IMR-90 (cell line): ENCODE data around the gene ASCL5. TPM values are rescaled to one million over a fixed set of nuclear protein-coding genes. Genes with fewer than 3 reads are reported as not detected.

Source experiments
- ATAC-seq: fragments of 200-7000 bp; cut with Tn5 transposase; 2 replicates; pipeline ENCODE4 v1.9.1; 2020; ENCODE audit warnings: low read depth, mild to moderate bottlenecking, moderate library complexity
- BruUV-seq: library from RNA; stranded (reverse); fragments of 400-500 nt; replicated peaks from 2 replicates; lab custom pipeline; 2021; lab: Mats Ljungman, UMichigan
- CTCF ChIA-PET: fragments of 300-600 bp; formaldehyde crosslinking; extraction: SDS; loops from one replicate; lab custom pipeline; 2021; ENCODE audit warnings: antibody characterized with exemption; lab: Yijun Ruan, JAX
- POLR2A ChIA-PET: fragments of 300-600 bp; sonication (Branson Sonifier 250); formaldehyde crosslinking; loops from one replicate; lab custom pipeline; 2022; ENCODE audit warnings: antibody characterized with exemption; ENCODE audit not compliant: unreplicated experiment; lab: Charles Lee
- DNase-seq: peaks from one replicate; pipeline ENCODE4 v3.0.0; 2013
- H2AFZ ChIP-seq: replicated peaks from 2 replicates; pipeline ENCODE3; 2013; ENCODE audit warnings: low read length, mild to moderate bottlenecking; ENCODE audit not compliant: poor library complexity
- H2AK5ac ChIP-seq: 2 replicates; pipeline ENCODE4 v1.6.1; 2013; ENCODE audit warnings: low read depth, low read length, inconsistent platforms
- H2AK9ac ChIP-seq: replicated peaks from 2 replicates; pipeline ENCODE3; 2013; ENCODE audit warnings: mild to moderate bottlenecking, low read depth, low read length, moderate library complexity; ENCODE audit not compliant: poor library complexity
- H2BK120ac ChIP-seq: 2 replicates; pipeline ENCODE4 v1.6.1; 2013; ENCODE audit warnings: low read depth, low read length, inconsistent platforms
- H2BK15ac ChIP-seq: 3 replicates; pipeline ENCODE4 v1.6.1; 2013; ENCODE audit warnings: low read depth, low read length, inconsistent platforms
- H2BK20ac ChIP-seq: 2 replicates; pipeline ENCODE4 v1.6.1; 2013; ENCODE audit warnings: low read depth, mild to moderate bottlenecking, inconsistent platforms, low read length, moderate library complexity
- H2BK5ac ChIP-seq: 2 replicates; pipeline ENCODE4 v1.6.1; 2013; ENCODE audit warnings: mild to moderate bottlenecking, low read depth, low read length, inconsistent platforms; ENCODE audit not compliant: poor library complexity, severe bottlenecking
- H3K14ac ChIP-seq: replicated peaks from 2 replicates; pipeline ENCODE4 v1.6.1; 2013; ENCODE audit warnings: low read depth, low read length, inconsistent platforms
- H3K18ac ChIP-seq: 2 replicates; pipeline ENCODE4 v1.6.1; 2013; ENCODE audit warnings: low read depth, low read length, control low read depth
- H3K23ac ChIP-seq: 2 replicates; pipeline ENCODE4 v1.6.1; 2013; ENCODE audit warnings: low read depth, low read length, inconsistent platforms
- H3K27ac ChIP-seq: 2 replicates; pipeline ENCODE4 v1.5.1; 2013; ENCODE audit warnings: mild to moderate bottlenecking, control low read depth, low read length; ENCODE audit not compliant: insufficient read depth
- H3K27me3 ChIP-seq: 2 replicates; pipeline ENCODE4 v1.6.1; 2013; ENCODE audit warnings: low read length; ENCODE audit not compliant: control insufficient read depth, insufficient read depth
- H3K36me3 ChIP-seq: 2 replicates; pipeline ENCODE4 v1.6.1; 2013; ENCODE audit warnings: low read length, mixed read lengths; ENCODE audit not compliant: control insufficient read depth, insufficient read depth
- H3K4ac ChIP-seq: 2 replicates; pipeline ENCODE4 v1.6.1; 2013; ENCODE audit warnings: low read depth, low read length, inconsistent platforms
- H3K4me1 ChIP-seq: 2 replicates; pipeline ENCODE4 v1.6.1; 2013; ENCODE audit warnings: low read length, mixed read lengths; ENCODE audit not compliant: control insufficient read depth, insufficient read depth
- H3K4me2 ChIP-seq: 2 replicates; pipeline ENCODE4 v1.6.1; 2013; ENCODE audit warnings: low read depth, mild to moderate bottlenecking, control low read depth, low read length, moderate library complexity
- H3K4me3 ChIP-seq: 2 replicates; pipeline ENCODE4 v1.5.1; 2013; ENCODE audit warnings: low read depth, mild to moderate bottlenecking, control low read depth, low read length, moderate library complexity; ENCODE audit not compliant: insufficient read depth
- H3K56ac ChIP-seq: 2 replicates; pipeline ENCODE4 v1.6.1; 2013; ENCODE audit warnings: low read length, inconsistent platforms; ENCODE audit not compliant: insufficient read depth; ENCODE audit errors: extremely low read depth
- H3K79me1 ChIP-seq, 2 experiments: 2 replicates each; pipeline ENCODE4 v1.6.1; 2013; ENCODE audit warnings: low read length in 2 of 2, inconsistent platforms in 1 of 2, low read depth in 1 of 2
- H3K9ac ChIP-seq: 2 replicates; pipeline ENCODE4 v1.6.1; 2013; ENCODE audit warnings: low read depth, low read length, control low read depth
- H3K9me1 ChIP-seq: 2 replicates; pipeline ENCODE4 v1.6.1; 2013; ENCODE audit warnings: low read length, inconsistent platforms; ENCODE audit not compliant: insufficient read depth
- H3K9me3 ChIP-seq: 2 replicates; pipeline ENCODE4 v1.6.1; 2013; ENCODE audit warnings: low read length; ENCODE audit not compliant: control insufficient read depth, insufficient read depth
- H4K20me1 ChIP-seq: 2 replicates; pipeline ENCODE4 v1.6.1; 2013; ENCODE audit warnings: low read length, inconsistent platforms; ENCODE audit not compliant: insufficient read depth
- H4K5ac ChIP-seq: 2 replicates; pipeline ENCODE4 v1.6.1; 2013; ENCODE audit warnings: mild to moderate bottlenecking, low read depth, low read length, control low read depth
- H4K8ac ChIP-seq, 2 experiments: 2 replicates each; pipeline ENCODE4 v1.6.1; 2013; ENCODE audit warnings: low read depth in 2 of 2, low read length in 2 of 2, control low read depth in 1 of 2, inconsistent platforms in 1 of 2
- H4K91ac ChIP-seq: 2 replicates; pipeline ENCODE4 v1.6.1; 2013; ENCODE audit warnings: low read depth, low read length, inconsistent platforms; ENCODE audit not compliant: insufficient read depth
- CEBPB ChIP-seq: IDR thresholded peaks from 2 replicates; pipeline ENCODE4 v1.6.1; 2012; ENCODE audit warnings: low read depth, low read length, improper control_type of control experiment
- CHD1 ChIP-seq: IDR thresholded peaks from 2 replicates; pipeline ENCODE4 v1.6.1; 2012; ENCODE audit warnings: low read depth, low read length, improper control_type of control experiment
- ELK1 ChIP-seq: fragments of 150-350 bp; IDR thresholded peaks from 2 replicates; pipeline ENCODE4 v1.6.1; 2016; ENCODE audit warnings: low read depth, mild to moderate bottlenecking, low read length, moderate library complexity, borderline replicate concordance
- MAFK ChIP-seq: IDR thresholded peaks from 2 replicates; pipeline ENCODE4 v1.6.1; 2012; ENCODE audit warnings: low read depth, low read length, improper control_type of control experiment
- MAZ ChIP-seq: IDR thresholded peaks from 2 replicates; pipeline ENCODE4 v1.6.1; 2012; ENCODE audit warnings: low read depth, mild to moderate bottlenecking, low read length, improper control_type of control experiment, moderate library complexity, borderline replicate concordance
- NFE2L2 ChIP-seq: fragments of 150-350 bp; IDR thresholded peaks from 2 replicates; pipeline ENCODE4 v1.6.1; 2016; ENCODE audit warnings: low read depth, mild to moderate bottlenecking, low read length
- POLR2A ChIP-seq: IDR thresholded peaks from 2 replicates; pipeline ENCODE4 v1.6.1; 2012; ENCODE audit warnings: mild to moderate bottlenecking, low read depth, low read length
- RAD21 ChIP-seq: IDR thresholded peaks from 2 replicates; pipeline ENCODE4 v1.6.1; 2012; ENCODE audit warnings: low read length, improper control_type of control experiment
- RFX5 ChIP-seq: IDR thresholded peaks from 2 replicates; pipeline ENCODE4 v1.8.0; 2012; ENCODE audit warnings: low read depth, mild to moderate bottlenecking, low read length, moderate library complexity
- WGBS, 2 experiments: methylation state at CpG; one replicate each; pipeline versions ENCODE4 v1.1.5 to v1.1.7; 2013; ENCODE audit warnings: missing lambda C conversion rate in 2 of 2; ENCODE audit not compliant: insufficient read length in 1 of 2; ENCODE audit errors: extremely low coverage in 2 of 2; 5-methylcytosine and 5-hydroxymethylcytosine counted together
- dilution Hi-C: fragments of 300-500 bp; cut with HindIII; formaldehyde crosslinking; loops from one replicate; pipeline ENCODE4 v1.14.3; 2018; ENCODE audit warnings: low sequenced_read_pairs; ENCODE audit not compliant: unreplicated experiment
- in situ Hi-C: fragments of 300-500 bp; cut with MboI; formaldehyde crosslinking; loops from 3 replicates; pipeline ENCODE4 v1.14.3; 2019; ENCODE audit warnings: low sequenced_read_pairs, inconsistent platforms, mixed read lengths
- intact Hi-C: fragments of 100-400 bp; cut with micrococcal nuclease; formaldehyde crosslinking; loops from 2 replicates; pipeline ENCODE4 v1.10.0; 2022
- polyA plus RNA-seq, 3 experiments: library from polyadenylated mRNA; depleted of rRNA; stranded (reverse); fragments of >200 nt; gene quantifications; 2 replicates each; pipeline ENCODE4 v1.2.3, GENCODE V29; 2012; ENCODE audit warnings: low replicate concordance in 1 of 3
- total RNA-seq: library from RNA; depleted of rRNA; stranded (reverse); fragments of >200 nt; gene quantifications from 2 replicates; pipeline ENCODE4 v1.2.3, GENCODE V29; 2012
- TF ChIP-seq, protein P1 (sequence below): conservative IDR thresholded peaks from 2 replicates; pipeline ENCODE4 v1.5.1; 2012; ENCODE audit warnings: mild to moderate bottlenecking, low read depth, low read length, improper control_type of control experiment
- TF ChIP-seq, protein P2 (sequence below): fragments of 150-350 bp; IDR thresholded peaks from 2 replicates; pipeline ENCODE4 v1.6.1; 2017; ENCODE audit warnings: mild to moderate bottlenecking, antibody characterized with exemption, low read length, low read depth

ASCL5 gene
- total and polyA plus RNA-seq, 2 of the 4 experiments (the other 2 are of a cell fraction): not detected

DNA sequence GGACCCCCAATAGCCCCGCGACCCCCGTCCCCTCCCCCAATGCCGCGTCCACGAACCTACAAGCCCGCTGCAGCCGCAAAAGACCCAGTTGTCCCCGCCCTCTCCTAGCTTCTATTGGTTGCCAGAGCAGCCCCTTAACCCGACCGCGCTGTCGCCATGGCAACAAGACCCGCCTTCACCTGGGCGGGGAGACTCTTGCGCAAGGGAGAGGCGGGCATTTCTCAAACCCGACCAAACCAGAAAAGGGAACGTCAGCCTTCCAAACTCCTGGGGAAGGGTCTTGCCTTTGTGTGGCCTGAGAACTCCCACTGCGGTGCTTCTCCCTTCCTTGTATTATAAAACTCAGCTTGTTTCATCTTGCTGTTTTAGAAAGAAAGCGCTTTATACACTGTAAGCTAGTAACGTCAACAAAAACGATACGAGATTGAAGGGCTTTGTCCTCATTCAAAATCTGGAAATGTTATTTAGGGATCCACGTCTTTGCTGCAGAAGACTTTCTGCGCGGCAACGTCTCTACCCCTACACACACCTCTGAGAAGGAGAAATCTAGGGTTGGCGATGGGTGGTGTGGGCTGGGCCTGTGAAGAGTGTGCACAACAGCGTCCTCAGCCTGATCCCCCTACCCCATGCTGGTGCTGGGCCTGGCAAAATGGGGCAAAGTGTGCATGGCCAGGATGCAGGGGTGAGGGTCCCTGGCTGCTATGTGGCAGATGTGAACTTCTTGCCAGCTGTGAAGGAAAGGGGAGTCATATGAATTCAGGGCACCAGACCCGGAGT, 27.6 kb upstream of the ASCL5 start, which contains the start of gene TMEM9:
Gene TMEM9, minus strand, starts transcription at position 86 of the 777 bp plus-strand sequence. CDS start 551 bp downstream, outside the sequence.
- peak within 1 kb of the TSS; percentile 95 for H2AFZ ChIP-seq
- 0 out of 2 replicates have a peak within 1 kb of the TSS, but pooled peaks have one; percentile 34 for H3K56ac ChIP-seq
- peak within 1 kb of the TSS; percentile 69 for H3K4me3 ChIP-seq
- H4K5ac ChIP-seq: peak within 1 kb of the TSS; percentile 89
- dilution Hi-C loops: no loop called here
- peak within 1 kb of the TSS; percentile 67 for H4K91ac ChIP-seq
- H3K18ac ChIP-seq: peak within 1 kb of the TSS; percentile 67
- H2BK5ac ChIP-seq: peak within 1 kb of the TSS; percentile 38
- no TSS peak for BruUV-seq
- ATAC-seq (peak; percentile 98), DNase-seq (peak; percentile 91)
- H3K4ac ChIP-seq: peak within 1 kb of the TSS; percentile 75
- H3K36me3 ChIP-seq: peaks cover 15% of the 10 kb centered on the region
- H3K23ac ChIP-seq: peak within 1 kb of the TSS; percentile 35
- H3K79me1 ChIP-seq: peaks cover 15 to 26% of the 10 kb centered on the region in 2 experiments; a peak in 3 of 4 replicates
- no peak for TF ChIP-seq CHD1
- no peak for TF ChIP-seq MAFK
- peak; percentile 100 for TF ChIP-seq CEBPB
- TF ChIP-seq NFE2L2: no peak
- TF ChIP-seq, protein P1, sequence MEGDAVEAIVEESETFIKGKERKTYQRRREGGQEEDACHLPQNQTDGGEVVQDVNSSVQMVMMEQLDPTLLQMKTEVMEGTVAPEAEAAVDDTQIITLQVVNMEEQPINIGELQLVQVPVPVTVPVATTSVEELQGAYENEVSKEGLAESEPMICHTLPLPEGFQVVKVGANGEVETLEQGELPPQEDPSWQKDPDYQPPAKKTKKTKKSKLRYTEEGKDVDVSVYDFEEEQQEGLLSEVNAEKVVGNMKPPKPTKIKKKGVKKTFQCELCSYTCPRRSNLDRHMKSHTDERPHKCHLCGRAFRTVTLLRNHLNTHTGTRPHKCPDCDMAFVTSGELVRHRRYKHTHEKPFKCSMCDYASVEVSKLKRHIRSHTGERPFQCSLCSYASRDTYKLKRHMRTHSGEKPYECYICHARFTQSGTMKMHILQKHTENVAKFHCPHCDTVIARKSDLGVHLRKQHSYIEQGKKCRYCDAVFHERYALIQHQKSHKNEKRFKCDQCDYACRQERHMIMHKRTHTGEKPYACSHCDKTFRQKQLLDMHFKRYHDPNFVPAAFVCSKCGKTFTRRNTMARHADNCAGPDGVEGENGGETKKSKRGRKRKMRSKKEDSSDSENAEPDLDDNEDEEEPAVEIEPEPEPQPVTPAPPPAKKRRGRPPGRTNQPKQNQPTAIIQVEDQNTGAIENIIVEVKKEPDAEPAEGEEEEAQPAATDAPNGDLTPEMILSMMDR: no peak
- TF ChIP-seq ELK1: no peak
- TF ChIP-seq RFX5: no peak
- TF ChIP-seq POLR2A: no peak; the same call in 1 of the 2 replicates
- TF ChIP-seq, protein P2, sequence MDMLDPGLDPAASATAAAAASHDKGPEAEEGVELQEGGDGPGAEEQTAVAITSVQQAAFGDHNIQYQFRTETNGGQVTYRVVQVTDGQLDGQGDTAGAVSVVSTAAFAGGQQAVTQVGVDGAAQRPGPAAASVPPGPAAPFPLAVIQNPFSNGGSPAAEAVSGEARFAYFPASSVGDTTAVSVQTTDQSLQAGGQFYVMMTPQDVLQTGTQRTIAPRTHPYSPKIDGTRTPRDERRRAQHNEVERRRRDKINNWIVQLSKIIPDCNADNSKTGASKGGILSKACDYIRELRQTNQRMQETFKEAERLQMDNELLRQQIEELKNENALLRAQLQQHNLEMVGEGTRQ: no peak
- TF ChIP-seq MAZ: peak; percentile 77; the same call in 1 of the 2 replicates
- no peak for TF ChIP-seq RAD21
- H3K9me1 ChIP-seq: peaks cover 9% of the 10 kb centered on the region; the same call in 1 of the 2 replicates
- in situ Hi-C loops: no loop called here
- H3K4me2 ChIP-seq: peak within 1 kb of the TSS; percentile 97
- H3K9me3 ChIP-seq: no peaks in the 10 kb centered on the region
- ChIA-PET POLR2A (no interaction called here), CTCF (interaction anchor here (1.0 to 1.6 kb wide), 2 partner anchors 13 to 69 kb away, joined by 4 read pairs; no protein-coding TSS in a partner anchor)
- H3K4me1 ChIP-seq: no peaks in the 10 kb centered on the region
- peak within 1 kb of the TSS; percentile 92 for H3K14ac ChIP-seq
- H2BK20ac ChIP-seq: peak within 1 kb of the TSS; percentile 50; the same call in 1 of the 2 replicates
- H2AK5ac ChIP-seq: peak within 1 kb of the TSS; percentile 78
- intact Hi-C loops: loop anchor here (1.0 kb wide), 1 partner anchor 17 kb away; no protein-coding TSS in a partner anchor
- H3K9ac ChIP-seq: peak within 1 kb of the TSS; percentile 73
- peaks cover 23% of the 10 kb centered on the region for H3K27me3 ChIP-seq
- peak within 1 kb of the TSS; percentile 72 for H3K27ac ChIP-seq
- peak within 1 kb of the TSS; percentile 88 to 91 for H4K8ac ChIP-seq
- H2AK9ac ChIP-seq: peak within 1 kb of the TSS; percentile 48
- H2BK120ac ChIP-seq: peak within 1 kb of the TSS; percentile 33
- H2BK15ac ChIP-seq: no peak within 1 kb of the TSS
- WGBS, 2 experiments: 0% methylated on average over 4 of the region's 31 CpGs; no CpG with 5 or more reads in 1 of the 2 experiments
- H4K20me1 ChIP-seq: no peaks in the 10 kb centered on the region
